Left renal pelvis (tissue), 4 donors: Measurements from ENCODE around the gene SUSD3. TPM values are rescaled to one million over a fixed set of nuclear protein-coding genes. Genes with fewer than 3 reads are reported as not detected.

Source experiments
- DNase-seq, 4 donors: peaks; one replicate each; pipeline ENCODE4 v3.0.0-alpha.2; 2013; ENCODE audit warnings: low read depth in 4 of 4, low spot score in 3 of 4
- polyA plus RNA-seq, 4 donors: library from polyadenylated mRNA; unstranded; fragments of 120-200 nt; gene quantifications; one replicate each; pipeline ENCODE4 v1.2.1, GENCODE V29; 2013; ENCODE audit not compliant: insufficient read length in 4 of 4

Gene SUSD3
- polyA plus RNA-seq, 4 donors, result 2.6 to 9.7 (median 7.4) TPM

GRCh38 chr9:93072383-93072795 lies 13.9 kb downstream of the SUSD3 start:
- no peak for DNase-seq

- no peak for DNase-seq
Observed at GRCh38 chr9:93076101-93076791, 17.7 kb downstream of the SUSD3 start.

- DNase-seq, result no peak
Observed at GRCh38 chr9:93076792-93077128, 18.3 kb downstream of the SUSD3 start.

- DNase-seq, result no peak
Observed at GRCh38 chr9:93077367-93077766, 18.9 kb downstream of the SUSD3 start.

GRCh38 chr9:93077811-93078210 lies 19.3 kb downstream of the SUSD3 start:
- no peak for DNase-seq

GRCh38 chr9:93079371-93079770 lies 20.9 kb downstream of the SUSD3 start:
- DNase-seq, result no peak

- no peak for DNase-seq
Observed at GRCh38 chr9:93080406-93080805, 21.9 kb downstream of the SUSD3 start.

GRCh38 chr9:93081081-93081529 lies 22.6 kb downstream of the SUSD3 start:
- no peak for DNase-seq

GRCh38 chr9:93081931-93082330 lies 23.4 kb downstream of the SUSD3 start:
- DNase-seq, result no peak

GRCh38 chr9:93082841-93083411 lies 24.4 kb downstream of the SUSD3 start:
- DNase-seq, result no peak

GRCh38 chr9:93083592-93084470 lies 25.3 kb downstream of the SUSD3 start:
- no peak for DNase-seq

- no peak for DNase-seq
Observed at GRCh38 chr9:93084471-93084881, 26.0 kb downstream of the SUSD3 start.

- no peak for DNase-seq
Observed at GRCh38 chr9:93085676-93086075, 27.2 kb downstream of the SUSD3 start.

GRCh38 chr9:93086447-93087224 lies 28.1 kb downstream of the SUSD3 start:
- DNase-seq, result no peak

- DNase-seq, result no peak
Observed at GRCh38 chr9:93087971-93088655, 29.6 kb downstream of the SUSD3 start.

- no peak for DNase-seq
Observed at GRCh38 chr9:93088656-93089015, 30.1 kb downstream of the SUSD3 start.

- DNase-seq, result no peak
Observed at GRCh38 chr9:93089024-93089423, 30.5 kb downstream of the SUSD3 start.

GRCh38 chr9:93089481-93089991 lies 31.0 kb downstream of the SUSD3 start:
- no peak for DNase-seq

- no peak for DNase-seq
Observed at GRCh38 chr9:93090091-93090655, 31.7 kb downstream of the SUSD3 start.

- no peak for DNase-seq
Observed at GRCh38 chr9:93091056-93091452, 32.6 kb downstream of the SUSD3 start.
